ENCODE results near the gene DNASE1L3. TPM values are rescaled to one million over a fixed set of nuclear protein-coding genes. Genes with fewer than 3 reads are reported as not detected.

DNASE1L3 gene
- total RNA-seq, 1 experiment from 2014 or later, result 0.27 TPM

GRCh38 chr3:58223855-58224254 is 13.1 kb upstream of the DNASE1L3 start:
- CTCF ChIA-PET, result no interaction called here
- POLR2A ChIA-PET, result no interaction called here

GRCh38 chr3:58222161-58222724 is 11.5 kb upstream of the DNASE1L3 start:
- Mint-ChIP-seq H3K36me3 (ENCODE audit: insufficient read depth, unreplicated experiment) (no peaks in the 10 kb centered on the region), H3K27me3 (ENCODE audit: insufficient read depth, unreplicated experiment) (no peaks in the 10 kb centered on the region), H3K9me3 (ENCODE audit: unreplicated experiment) (no peaks in the 10 kb centered on the region), H3K4me3 (ENCODE audit: unreplicated experiment) (peak overlapping the region; percentile 51), H3K27ac (ENCODE audit: unreplicated experiment) (peak overlapping the region; percentile 68), H3K4me1 (ENCODE audit: low read depth, unreplicated experiment) (peaks cover 8% of the 10 kb centered on the region)
- Histone ChIP-seq H3K9me3 (no peaks in the 10 kb centered on the region), H3K27me3 (replicated peaks; ENCODE audit: control insufficient read depth, insufficient read depth, low read length) (no peaks in the 10 kb centered on the region), H3K4me1 (peaks cover 25% of the 10 kb centered on the region), H3K4me3 (ENCODE audit: low read depth, low read length) (no peak overlapping the region), H3K36me3 (ENCODE audit: control insufficient read depth, insufficient read depth, low read length) (no peaks in the 10 kb centered on the region)
- intact Hi-C loops (cut with micrococcal nuclease; ENCODE audit: unreplicated experiment), result loop anchor here (1.0 kb wide), 1 partner anchor 15 kb away; the partner anchor contains the start of gene ABHD6
- DNase-seq, result peak; percentile 85 to 88
- POLR2A ChIA-PET, result interaction anchor here (0.6 kb wide), 2 partner anchors 250 to 1108 kb away, joined by 3 to 4 read pairs; no protein-coding TSS in a partner anchor
- no peak for TF ChIP-seq CTCF (IDR thresholded peaks at IDR 0.05; ENCODE audit: insufficient read depth in 1 of 2, low read depth in 1 of 2, low read length in 1 of 2, severe bottlenecking in 1 of 2, unreplicated experiment in 1 of 2)
- BruUV-seq (replicated peaks), result no TSS peak
- CTCF ChIA-PET, result interaction anchor here (0.7 to 1.6 kb wide), 4 partner anchors 35 to 281 kb away, joined by 3 to 6 read pairs (median 4); partner anchors contain the start of genes HTD2 and RPP14

More at GRCh38 chr3:58223855-58224254, 13.1 kb upstream of the DNASE1L3 start:
- peaks cover 6% of the 10 kb centered on the region for H3K4me1 Mint-ChIP-seq (ENCODE audit: low read depth, unreplicated experiment)
- intact Hi-C loops (cut with micrococcal nuclease; ENCODE audit: unreplicated experiment), result no loop called here
- H3K4me3 ChIP-seq (ENCODE audit: low read depth, low read length), result no peak overlapping the region
- no peaks in the 10 kb centered on the region for H3K36me3 ChIP-seq (ENCODE audit: control insufficient read depth, insufficient read depth, low read length)
- H3K4me1 ChIP-seq, result peaks cover 22% of the 10 kb centered on the region
- no peaks in the 10 kb centered on the region for H3K36me3 Mint-ChIP-seq (ENCODE audit: insufficient read depth, unreplicated experiment)
- H3K27me3 Mint-ChIP-seq (ENCODE audit: insufficient read depth, unreplicated experiment), result no peaks in the 10 kb centered on the region
- DNase-seq, result no peak
- H3K9me3 ChIP-seq, result no peaks in the 10 kb centered on the region
- H3K27ac Mint-ChIP-seq (ENCODE audit: unreplicated experiment), result no peak overlapping the region
- TF ChIP-seq CTCF (IDR thresholded peaks at IDR 0.05; ENCODE audit: insufficient read depth in 1 of 2, low read depth in 1 of 2, low read length in 1 of 2, severe bottlenecking in 1 of 2, unreplicated experiment in 1 of 2), result no peak
- peaks cover 3% of the 10 kb centered on the region for H3K9me3 Mint-ChIP-seq (ENCODE audit: unreplicated experiment)
- no TSS peak for BruUV-seq (replicated peaks)
- H3K4me3 Mint-ChIP-seq (ENCODE audit: unreplicated experiment), result no peak overlapping the region
- no peaks in the 10 kb centered on the region for H3K27me3 ChIP-seq (replicated peaks; ENCODE audit: control insufficient read depth, insufficient read depth, low read length)

DNA sequence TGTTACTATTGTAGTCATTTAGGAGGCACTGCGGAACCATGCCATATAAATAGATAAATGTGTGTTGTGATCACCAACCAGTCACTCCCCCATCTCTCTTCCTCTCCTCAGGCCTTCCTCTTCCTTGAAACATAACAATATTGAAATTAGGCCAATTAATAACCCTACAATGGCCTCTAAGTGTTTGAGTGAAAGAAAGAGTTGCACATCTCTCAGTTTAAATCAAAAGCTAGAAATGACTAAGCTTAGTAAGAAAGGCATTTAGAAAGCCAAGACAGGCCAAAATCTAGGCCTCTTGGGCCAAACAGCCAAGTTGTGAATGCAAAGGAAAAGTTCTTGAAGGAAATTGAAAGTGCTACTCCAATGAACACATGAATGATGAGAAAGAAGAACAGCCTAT is 8.1 kb upstream of the DNASE1L3 start:
- H3K27ac Mint-ChIP-seq (ENCODE audit: unreplicated experiment), result no peak overlapping the region
- intact Hi-C loops (cut with micrococcal nuclease; ENCODE audit: unreplicated experiment), result no loop called here
- Histone ChIP-seq H3K9me3 (no peaks in the 10 kb centered on the region), H3K4me3 (ENCODE audit: low read depth, low read length) (no peak overlapping the region), H3K4me1 (peaks cover 36% of the 10 kb centered on the region), H3K27me3 (replicated peaks; ENCODE audit: control insufficient read depth, insufficient read depth, low read length) (no peaks in the 10 kb centered on the region), H3K36me3 (ENCODE audit: control insufficient read depth, insufficient read depth, low read length) (no peaks in the 10 kb centered on the region)
- POLR2A ChIA-PET, result no interaction called here
- no peak overlapping the region for H3K4me3 Mint-ChIP-seq (ENCODE audit: unreplicated experiment)
- H3K27me3 Mint-ChIP-seq (ENCODE audit: insufficient read depth, unreplicated experiment), result no peaks in the 10 kb centered on the region
- H3K9me3 Mint-ChIP-seq (ENCODE audit: unreplicated experiment), result no peaks in the 10 kb centered on the region
- BruUV-seq (replicated peaks), result no TSS peak
- no peak for DNase-seq
- no peak for TF ChIP-seq CTCF (IDR thresholded peaks at IDR 0.05; ENCODE audit: insufficient read depth in 1 of 2, low read depth in 1 of 2, low read length in 1 of 2, severe bottlenecking in 1 of 2, unreplicated experiment in 1 of 2)
- H3K36me3 Mint-ChIP-seq (ENCODE audit: insufficient read depth, unreplicated experiment), result no peaks in the 10 kb centered on the region
- CTCF ChIA-PET, result interaction anchor here (0.7 to 1.6 kb wide), 2 partner anchors 15 to 31 kb away, joined by 3 to 4 read pairs; no protein-coding TSS in a partner anchor
- H3K4me1 Mint-ChIP-seq (ENCODE audit: low read depth, unreplicated experiment), result peaks cover 27% of the 10 kb centered on the region
